SIG-M5 treated with dmso at 0.1 percent for 504 hours (cell line): Measurements from ENCODE around the gene NEURL4.
A peak's percentile ranks its signal among the peaks of the same experiment; 100 is the strongest.

Experiments
- DNase-seq: peaks from one replicate; lab custom pipeline; 2025; ENCODE audit not compliant: unreplicated experiment; lab: John Stamatoyannopoulos, UW

The NEURL4 gene

DNA sequence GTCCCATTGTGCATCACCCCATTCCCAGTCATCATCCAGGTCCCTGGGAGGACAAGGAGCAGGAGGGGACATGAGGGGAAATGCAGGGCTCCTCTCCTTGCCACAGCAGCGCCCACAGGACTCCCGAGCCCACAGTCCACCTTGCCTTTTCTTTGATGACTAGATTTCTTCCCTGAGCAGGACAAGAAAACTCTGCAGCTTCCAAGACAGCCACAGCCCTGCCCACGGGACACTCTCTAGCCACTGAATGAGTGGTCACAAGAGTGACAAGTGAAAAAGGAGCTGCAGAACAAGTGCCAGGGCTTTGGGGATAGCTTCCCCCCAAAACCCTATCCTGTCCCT lies 4.7 kb downstream of the NEURL4 start:
- no peak for DNase-seq

DNA sequence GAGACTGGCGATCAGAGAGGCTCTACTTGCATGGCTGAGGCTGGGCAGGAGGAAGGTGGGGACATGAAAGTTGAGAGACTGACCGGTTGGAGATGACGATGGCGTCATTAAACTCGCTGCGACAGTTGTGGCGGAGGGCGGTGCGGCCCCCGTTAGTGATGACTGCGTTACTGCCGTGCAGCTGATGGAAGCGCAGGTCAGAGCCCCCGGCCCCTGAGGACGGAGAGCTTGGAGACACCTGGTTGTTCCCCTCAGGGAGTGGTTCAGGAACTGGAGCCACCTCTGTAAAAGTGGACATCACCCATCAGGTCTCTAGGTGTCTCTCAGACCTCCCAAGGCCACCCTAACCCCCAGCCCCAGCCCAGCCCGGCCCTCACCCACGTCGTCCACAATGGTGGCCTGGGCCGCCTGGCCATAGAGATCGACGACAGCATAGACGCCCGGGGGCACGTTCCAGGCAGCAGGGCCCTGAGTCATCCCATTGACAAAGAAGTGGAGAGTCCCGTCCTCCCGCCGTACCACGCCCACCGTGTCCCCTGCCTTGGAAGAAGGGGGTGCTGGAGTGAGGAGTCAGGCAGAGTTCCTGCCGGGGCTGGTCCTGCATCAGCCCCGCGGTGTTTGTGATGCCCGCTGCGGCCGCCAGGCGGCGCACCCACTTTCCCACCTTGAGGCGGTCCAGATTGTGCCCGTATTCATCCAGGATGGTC lies 5.3 kb downstream of the NEURL4 start:
- no peak for DNase-seq

DNA sequence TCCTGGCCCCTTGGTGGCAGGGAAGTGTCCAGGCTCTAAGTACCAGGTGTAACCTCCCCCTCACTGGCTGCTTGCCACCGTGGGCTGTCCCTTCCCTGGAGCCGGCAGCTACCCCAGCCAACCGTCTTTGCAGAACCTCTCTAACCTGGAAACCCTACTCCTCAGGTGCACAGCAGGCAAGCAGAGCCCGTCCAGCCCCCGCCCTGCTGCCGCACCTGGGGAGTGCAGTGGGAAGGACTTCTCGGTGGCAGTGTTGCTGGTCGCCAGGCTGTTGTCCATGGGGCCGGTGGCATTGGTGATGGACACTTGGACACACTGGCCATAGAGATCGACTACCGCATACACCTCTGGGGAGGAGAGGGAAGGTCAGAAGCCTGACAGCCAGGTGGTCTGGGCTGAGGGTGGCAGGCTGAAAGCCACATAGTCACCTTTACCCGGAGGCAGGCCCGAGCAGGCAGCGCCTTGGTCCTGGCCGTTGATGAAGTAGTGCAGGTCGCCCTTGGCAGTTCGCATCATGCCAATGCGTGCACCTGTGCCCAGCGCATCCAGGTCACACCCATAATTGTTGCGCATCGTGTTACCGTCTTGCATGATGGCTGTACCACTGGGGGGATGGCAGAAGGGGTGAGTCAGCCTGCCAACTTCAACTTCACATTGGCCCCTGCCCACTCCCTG lies 6.5 kb downstream of the NEURL4 start:
- no peak for DNase-seq

DNA sequence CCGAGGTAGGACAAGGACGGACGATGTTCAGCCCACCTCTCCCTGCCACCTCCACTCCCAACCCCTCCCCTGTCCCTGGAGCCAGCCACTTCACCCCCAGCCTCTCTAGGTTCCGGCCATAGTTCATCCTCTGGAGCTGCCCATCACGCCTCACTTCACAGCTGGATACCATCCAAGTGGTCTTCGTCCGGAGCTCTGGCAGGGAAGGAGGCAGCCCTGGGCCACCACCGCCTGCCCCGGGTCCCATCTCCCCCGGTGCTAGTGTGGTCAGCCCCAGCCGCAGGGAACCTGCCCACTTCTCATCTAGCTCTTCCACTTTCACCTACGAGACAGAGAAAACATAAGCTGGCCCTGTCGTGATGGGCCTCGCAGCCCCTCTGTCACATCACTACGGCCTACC lies 7.7 kb downstream of the NEURL4 start:
- DNase-seq, result no peak

DNA sequence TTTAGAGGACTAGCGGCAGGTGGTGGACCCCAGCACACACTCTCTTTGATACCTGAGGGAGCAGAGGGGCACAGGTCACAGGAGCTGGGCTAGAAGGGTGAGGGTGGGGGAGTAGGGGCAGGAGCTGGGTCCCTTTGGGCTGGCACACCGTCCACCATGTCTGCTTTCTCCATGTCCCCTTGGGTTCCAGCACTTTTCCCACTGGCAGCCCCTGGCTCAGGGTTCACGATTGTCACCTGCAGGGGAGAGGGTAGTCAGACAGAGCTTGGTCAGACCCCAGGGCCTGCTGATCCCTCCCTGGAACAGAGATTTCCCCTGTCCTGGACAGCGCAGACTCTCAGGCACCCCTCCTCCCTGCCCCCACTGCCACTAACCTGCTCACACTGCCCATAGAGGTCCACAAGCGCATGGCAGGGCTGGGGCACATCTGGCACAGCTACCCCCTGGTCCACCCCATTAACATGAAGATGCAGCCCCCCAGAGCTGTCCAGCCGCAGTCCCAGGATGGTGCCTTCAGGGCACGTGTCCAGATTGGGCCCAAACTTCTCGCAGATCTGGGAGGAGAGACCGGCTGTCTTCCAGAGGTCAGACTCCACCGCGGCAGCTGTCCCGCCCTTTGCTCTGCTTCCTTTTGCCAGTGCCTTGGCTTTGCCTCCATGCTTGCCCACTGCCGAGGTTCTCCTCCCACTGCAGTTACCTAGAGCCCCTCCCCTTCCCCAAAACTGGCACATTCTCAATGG lies 10.8 kb downstream of the NEURL4 start:
- DNase-seq, result no peak

DNA sequence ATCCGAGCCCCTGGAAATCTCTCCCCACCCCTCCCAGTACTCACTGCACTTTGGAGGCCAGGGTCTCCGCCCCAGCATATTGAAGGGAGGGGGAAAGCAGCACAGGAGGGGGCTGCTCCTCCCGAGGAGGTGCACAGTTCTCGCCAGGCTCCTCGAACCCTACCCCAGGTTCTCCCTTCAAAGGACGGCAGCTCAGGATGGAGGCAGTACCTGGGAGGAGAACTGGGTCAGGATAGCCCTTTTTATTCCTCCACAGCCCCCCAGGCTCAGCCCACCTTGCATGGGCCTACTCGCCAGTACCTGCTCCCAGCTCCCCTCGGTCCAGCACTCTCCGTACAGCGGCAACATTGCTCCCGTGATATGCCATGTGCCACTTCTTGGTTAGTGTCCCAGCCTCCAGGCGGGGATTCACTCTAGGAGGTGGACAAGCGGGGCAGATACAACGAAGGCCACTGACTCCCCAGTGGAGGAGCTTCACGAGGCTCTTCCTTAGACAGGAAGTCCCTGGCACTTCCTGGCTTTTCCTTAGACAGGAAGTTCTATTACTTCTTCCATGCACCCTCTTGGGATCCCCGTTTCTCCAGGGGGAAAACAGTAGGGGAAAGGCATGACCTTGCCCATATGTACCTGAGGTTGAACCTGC lies 11.9 kb downstream of the NEURL4 start:
- no peak for DNase-seq

DNA sequence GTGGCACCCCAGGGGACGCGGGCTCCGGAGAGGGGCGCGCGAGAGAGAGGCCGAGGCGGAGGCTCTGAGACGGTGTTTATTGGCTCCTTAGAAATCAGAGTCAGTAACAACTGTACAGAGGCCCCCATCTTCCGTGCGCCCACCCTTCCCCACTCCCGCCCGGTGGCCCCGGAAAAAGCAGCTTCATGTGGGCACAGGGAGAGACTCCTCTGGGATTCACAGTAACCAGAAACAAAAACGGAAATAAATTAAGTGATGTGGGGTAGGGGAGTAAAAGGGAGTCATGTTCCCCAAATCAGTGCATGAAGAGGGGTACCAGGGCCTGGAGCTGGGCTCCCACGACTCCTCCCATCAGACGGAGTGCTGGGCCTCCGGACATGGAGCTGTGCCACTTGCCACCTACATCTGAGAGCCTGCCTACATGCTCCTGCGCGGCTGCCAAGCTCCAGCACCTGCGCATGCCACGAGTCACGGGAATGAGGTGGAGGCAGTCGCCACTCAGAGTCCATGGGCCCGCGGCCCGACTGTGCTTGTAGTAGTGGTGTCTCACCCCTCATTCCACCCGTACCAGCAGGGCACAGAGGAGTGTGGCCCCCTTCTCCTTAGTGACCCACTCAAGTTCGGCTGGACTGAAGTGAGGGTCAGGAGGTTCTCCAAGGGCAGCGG lies 13.4 kb downstream of the NEURL4 start:
- no peak for DNase-seq

DNA sequence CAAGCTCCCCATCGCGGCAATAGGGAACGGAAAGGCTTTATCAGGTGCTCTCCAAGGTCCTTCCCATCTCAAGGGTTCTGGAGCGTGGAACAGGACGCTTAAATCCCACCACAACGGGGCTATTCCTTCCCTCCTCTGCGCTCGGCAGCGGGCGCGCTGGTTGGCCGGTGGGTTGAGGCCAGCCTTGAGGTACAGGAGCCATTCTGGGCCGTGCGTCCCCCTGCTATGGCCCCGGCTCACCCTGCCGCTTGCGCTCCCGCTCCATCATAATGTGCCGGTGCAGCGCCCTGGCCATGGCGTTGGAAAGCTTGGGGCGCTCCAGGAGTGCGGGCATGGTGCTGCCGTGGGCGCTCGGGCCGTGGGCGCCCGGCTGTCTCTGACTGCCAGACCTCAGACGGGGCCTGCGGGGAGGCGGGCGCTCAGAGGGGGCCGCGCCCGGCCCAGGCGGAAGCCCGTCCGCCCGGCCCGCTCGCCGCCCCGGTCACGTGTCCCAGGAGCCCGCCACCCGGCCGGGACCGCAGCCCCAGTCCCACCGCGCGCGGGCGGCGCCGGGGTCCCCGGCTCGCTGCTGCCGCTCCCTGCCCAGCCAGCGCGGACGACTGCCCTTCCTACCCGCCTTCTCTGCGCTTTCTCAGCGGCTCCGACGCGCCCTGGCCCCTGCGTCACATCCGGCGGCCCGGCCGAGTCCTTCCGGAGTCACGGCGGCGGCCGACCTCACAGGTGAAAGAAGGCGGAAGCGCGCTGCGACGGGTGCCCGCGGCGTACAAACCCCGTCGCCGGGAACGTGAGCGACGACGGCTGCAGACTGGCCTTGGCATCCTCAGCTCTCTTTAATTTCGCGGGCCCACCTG lies 14.2 kb downstream of the NEURL4 start, which contains the start of gene GPS2:
Gene GPS2, minus strand, starts transcription at position 642 of the 851 bp plus-strand sequence. Its CDS starts 308 bp downstream, at position 334.
- peak; percentile 71 for DNase-seq

DNA sequence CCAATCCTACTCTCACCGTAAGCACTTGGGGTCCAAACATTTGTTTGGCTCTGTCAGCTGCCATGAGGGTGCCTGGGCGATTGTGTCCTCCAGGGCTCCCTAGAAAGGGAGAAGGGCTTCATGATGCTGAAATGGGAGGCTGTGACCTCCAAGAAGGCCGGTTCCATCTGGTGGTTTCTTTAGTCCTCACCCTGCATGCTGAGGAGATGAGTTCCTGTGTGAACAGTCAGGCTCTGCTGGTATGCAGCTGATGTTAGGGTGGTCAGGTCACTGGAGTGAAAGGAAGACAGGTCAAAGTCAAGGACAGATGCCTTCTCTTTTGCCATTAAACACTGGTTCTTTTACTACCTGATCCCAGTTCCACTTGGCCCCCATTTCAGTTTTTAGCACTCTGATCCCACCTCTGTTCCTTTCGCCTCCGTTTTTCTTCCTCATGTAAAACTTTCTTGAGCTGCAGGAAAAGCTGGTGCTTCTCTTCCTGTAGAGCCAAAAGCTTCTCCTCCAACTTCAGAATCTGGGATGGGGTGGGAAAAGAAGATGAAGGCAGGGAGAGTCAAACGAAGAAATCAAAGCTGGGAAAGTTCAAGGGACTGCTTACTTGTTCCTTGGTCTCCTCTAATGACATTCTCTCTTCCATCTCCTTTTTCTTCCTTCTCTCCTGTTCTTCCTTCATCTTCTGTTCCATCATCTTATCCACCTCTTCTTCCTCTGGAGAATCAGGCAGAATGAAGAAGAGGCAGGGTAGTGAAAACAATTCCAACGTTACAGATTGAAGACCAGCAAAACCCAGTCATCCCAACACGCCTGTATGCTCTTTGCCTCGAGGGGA lies 15.0 kb downstream of the NEURL4 start:
- DNase-seq, result no peak

DNA sequence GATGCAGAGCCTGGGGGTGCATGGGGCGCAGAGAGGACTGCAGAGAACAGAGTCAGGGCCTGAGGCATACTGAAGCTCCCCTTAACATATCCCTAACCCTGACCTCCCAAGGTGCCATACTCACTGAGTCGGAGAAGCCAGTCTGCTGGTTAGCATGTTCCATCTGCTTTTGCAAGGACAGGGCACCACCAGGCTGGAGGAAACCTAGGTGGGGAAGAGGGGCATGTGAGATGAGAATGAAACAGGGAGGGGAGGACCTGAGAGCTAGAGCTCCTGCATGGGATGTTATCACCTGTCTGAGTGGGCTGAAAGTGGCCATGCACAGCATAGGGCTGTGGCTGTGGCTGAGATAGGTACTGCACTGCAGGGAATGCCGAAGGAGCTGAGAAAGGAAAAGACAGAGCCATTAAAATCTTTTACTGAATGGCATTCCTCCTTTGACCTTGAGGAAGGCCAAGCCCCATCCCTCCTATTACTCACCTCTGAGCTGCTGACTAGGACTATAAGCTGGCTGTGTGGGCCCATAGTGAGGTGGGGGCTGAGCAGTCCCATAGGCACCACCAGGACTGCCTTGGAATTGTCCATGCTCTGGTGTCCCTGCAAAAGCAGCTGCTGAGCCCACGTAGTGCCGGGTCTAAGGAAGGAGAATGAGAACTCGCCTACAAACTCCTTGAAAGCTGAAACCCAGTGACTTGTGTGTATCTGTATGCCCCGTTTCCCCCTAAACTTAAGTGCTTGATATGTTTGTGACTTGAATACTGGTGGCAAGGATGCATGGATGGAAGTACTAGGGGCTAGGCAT lies 15.8 kb downstream of the NEURL4 start:
- DNase-seq, result no peak

DNA sequence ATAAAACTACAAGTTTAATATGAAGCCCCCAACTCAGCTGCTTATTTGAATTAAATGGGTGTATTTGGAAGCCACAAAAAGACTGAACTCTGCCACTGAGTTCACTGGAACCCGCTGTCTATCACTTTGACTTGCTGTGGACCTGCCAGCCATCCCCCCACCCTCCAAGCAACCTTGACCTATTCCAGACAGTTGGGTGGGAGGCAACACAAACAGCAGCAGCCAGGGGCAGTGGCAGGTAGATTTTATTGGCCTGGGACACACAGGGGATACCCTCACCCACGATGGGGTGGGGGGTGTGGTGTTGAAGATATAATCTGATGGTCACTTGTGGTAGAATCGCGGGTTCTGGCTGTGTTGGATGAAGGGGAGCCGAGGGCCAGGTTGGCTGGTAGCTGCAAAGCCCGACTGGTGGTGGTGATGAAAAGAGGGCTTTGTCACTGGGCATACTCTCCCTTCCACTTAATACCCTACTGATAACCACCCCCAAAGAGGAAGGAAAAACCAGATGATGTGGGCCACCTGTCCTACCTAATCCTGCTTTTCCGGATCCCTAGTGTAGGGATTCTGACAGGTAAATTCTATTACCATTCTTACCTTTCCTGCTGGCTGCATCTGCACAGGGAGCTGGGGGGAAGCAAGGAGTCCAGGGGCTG lies 16.6 kb downstream of the NEURL4 start:
- no peak for DNase-seq

DNA sequence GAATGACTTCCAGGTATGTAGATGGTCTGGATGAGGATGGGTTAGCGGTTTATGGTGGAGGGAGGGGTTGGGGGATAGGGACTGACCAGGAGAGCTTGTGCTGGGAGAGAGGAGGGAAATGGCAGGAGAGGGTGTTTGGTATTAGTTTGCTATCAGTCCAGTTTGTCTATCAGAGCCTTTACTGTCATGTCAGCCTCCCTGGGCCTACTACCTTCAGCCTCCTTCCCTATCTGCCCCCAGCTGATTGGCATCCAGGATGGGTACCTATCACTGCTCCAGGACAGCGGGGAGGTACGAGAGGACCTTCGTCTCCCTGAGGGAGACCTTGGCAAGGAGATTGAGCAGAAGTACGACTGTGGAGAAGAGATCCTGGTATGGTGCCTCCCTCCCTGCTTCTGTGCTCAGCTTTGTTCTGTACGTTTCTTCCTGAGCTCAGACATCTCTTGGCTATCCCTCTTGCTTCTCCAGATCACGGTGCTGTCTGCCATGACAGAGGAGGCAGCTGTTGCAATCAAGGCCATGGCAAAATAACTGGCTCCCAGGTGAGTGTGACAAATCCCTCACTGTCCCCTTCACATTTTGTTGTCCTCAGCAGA lies 17.9 kb downstream of the NEURL4 start:
- no peak for DNase-seq

DNA sequence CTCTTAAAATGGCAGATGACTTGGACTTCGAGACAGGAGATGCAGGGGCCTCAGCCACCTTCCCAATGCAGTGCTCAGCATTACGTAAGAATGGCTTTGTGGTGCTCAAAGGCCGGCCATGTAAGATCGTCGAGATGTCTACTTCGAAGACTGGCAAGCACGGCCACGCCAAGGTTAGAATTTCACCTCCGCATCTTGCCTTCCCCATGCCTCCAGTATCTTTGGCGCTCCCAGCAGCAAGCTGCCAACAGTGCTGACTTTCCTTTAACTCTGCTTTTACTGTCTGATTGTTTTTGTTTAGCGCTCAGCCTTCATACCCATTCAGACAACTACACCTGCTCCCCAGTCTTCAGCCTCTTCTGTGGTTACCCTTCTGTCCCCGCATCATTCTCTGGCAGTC lies 19.5 kb downstream of the NEURL4 start:
- no peak for DNase-seq

DNA sequence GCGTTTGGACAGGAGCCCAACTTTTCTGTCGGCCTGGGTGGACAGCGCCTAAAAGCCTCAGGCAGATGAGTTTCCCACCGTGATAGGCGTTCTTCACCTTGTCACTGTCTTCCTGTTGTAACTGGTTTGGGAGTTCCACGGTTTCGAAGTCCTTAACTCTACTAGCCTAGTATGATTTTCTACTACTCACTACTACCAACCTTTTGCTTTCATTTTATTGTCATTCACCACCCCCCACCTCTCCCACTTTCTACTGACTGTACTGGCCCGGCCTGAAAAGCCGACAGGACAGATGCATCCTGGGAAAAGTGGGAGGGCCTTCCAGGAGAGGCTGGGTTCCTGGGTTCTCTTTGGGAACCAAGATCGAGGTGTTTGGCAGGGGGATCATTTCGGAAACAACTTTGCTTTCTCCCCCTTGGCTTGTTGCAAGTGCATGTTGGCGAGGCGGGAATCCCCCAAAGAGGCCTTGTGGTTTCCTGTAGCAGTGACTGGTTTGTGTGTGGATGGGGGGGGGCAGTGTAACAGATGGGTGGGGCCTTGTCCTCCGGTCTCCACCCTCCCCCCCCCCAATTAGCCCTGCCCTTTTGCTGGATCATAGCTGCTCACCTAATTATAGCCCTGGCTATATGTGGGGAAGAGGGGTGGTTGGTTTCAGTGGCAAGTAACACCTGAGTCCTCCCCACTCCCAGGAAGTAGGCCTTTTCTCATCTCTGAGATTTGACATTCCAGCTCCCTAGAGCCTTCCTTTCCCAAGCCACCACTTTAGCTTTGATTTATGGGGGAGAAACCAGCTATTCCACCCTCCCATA lies 20.3 kb downstream of the NEURL4 start:
- peak; percentile 83 for DNase-seq

DNA sequence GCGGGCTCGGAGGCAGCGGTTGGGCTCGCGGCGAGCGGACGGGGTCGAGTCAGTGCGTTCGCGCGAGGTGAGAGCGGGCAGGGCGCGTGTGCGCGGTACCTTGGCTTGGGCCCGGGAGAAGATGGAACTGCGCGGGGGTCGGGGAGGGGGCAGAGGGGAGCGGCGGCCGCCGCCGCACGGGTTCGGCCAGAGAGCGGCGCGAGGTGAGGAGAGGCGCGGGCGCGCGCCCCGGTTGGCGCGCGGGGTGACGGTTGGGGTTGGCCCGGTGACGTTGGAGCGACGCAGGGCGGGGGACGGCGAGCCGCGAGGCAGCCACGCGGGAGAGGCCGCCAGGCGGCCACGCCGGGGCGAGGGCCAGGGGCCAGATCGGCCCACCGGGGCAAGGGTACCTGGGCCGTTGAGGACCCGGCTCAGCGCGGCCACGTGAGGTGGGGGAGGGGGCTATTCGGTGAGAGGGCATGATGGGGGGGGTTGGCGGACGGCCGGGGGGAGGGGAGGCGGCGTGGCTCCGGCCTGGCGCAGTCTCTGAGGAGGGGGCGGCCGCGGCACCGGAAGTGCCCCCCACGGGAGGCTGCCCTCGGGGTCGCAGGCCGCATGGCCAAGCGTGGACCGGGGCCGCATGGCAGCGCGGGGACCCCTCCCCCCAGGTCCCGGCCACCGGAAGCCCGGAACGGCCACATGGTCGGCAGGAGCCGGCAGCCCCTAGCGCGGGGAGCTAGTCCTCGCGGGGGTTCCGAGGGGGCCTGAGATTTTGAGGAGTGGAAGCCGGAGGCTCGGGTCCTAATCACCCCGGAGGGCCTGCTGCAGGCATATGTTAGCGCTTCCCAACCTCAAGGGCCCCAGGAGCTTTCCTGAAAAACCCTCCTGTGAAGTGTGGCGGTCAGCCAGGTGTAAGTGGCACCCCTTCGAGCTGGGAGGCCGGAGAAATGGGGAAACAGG lies 21.2 kb downstream of the NEURL4 start:
- peak; percentile 29 for DNase-seq
